PFSK-1 (cell line): ENCODE measurements around the gene CCER1.

ENCODE experiments used
- FOXP2 ChIP-seq: optimal IDR thresholded peaks from 2 replicates; pipeline ENCODE3; 2011; ENCODE audit warnings: borderline replicate concordance, control low read depth, inconsistent platforms; ENCODE audit not compliant: insufficient read depth; ENCODE audit errors: extremely low read length, extremely low read depth
- POLR2AphosphoS5 ChIP-seq: IDR thresholded peaks from 2 replicates; pipeline ENCODE4 v1.6.1; 2012; ENCODE audit warnings: low read depth, mild to moderate bottlenecking, control low read depth, low read length, moderate library complexity
- SIN3A ChIP-seq: IDR thresholded peaks from 2 replicates; pipeline ENCODE4 v1.6.1; 2012; ENCODE audit warnings: mild to moderate bottlenecking, low read length, moderate library complexity, borderline replicate concordance; ENCODE audit not compliant: insufficient read depth
- TAF1 ChIP-seq: IDR thresholded peaks from 2 replicates; pipeline ENCODE4 v1.6.1; 2012; ENCODE audit warnings: low read length, control low read depth, borderline replicate concordance; ENCODE audit not compliant: insufficient read depth
- TF ChIP-seq, protein P1 (sequence below), 2 experiments: IDR thresholded peaks; 2 replicates each; pipeline versions ENCODE4 v1.6.1 to v1.8.0; 2011 to 2012; ENCODE audit warnings: low read depth in 2 of 2, low read length in 2 of 2, control low read depth in 1 of 2, inconsistent platforms in 1 of 2, mild to moderate bottlenecking in 1 of 2, moderate library complexity in 1 of 2; ENCODE audit not compliant: insufficient read depth in 1 of 2

Gene CCER1

GRCh38 chr12:90939382-90939781, 15.6 kb downstream of the CCER1 start:
- TF ChIP-seq POLR2AphosphoS5 (no peak), TAF1 (no peak), SIN3A (no peak), FOXP2 (no peak)
- TF ChIP-seq, protein P1, sequence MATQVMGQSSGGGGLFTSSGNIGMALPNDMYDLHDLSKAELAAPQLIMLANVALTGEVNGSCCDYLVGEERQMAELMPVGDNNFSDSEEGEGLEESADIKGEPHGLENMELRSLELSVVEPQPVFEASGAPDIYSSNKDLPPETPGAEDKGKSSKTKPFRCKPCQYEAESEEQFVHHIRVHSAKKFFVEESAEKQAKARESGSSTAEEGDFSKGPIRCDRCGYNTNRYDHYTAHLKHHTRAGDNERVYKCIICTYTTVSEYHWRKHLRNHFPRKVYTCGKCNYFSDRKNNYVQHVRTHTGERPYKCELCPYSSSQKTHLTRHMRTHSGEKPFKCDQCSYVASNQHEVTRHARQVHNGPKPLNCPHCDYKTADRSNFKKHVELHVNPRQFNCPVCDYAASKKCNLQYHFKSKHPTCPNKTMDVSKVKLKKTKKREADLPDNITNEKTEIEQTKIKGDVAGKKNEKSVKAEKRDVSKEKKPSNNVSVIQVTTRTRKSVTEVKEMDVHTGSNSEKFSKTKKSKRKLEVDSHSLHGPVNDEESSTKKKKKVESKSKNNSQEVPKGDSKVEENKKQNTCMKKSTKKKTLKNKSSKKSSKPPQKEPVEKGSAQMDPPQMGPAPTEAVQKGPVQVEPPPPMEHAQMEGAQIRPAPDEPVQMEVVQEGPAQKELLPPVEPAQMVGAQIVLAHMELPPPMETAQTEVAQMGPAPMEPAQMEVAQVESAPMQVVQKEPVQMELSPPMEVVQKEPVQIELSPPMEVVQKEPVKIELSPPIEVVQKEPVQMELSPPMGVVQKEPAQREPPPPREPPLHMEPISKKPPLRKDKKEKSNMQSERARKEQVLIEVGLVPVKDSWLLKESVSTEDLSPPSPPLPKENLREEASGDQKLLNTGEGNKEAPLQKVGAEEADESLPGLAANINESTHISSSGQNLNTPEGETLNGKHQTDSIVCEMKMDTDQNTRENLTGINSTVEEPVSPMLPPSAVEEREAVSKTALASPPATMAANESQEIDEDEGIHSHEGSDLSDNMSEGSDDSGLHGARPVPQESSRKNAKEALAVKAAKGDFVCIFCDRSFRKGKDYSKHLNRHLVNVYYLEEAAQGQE (IDR thresholded peaks at IDR 0.05; ENCODE audit: insufficient read depth in 1 of 2, low read depth in 2 of 2, low read length in 2 of 2): no peak

- TF ChIP-seq TAF1 (no peak), FOXP2 (no peak), POLR2AphosphoS5 (no peak), SIN3A (no peak)
- TF ChIP-seq, protein P1 (IDR thresholded peaks at IDR 0.05; ENCODE audit: insufficient read depth in 1 of 2, low read depth in 2 of 2, low read length in 2 of 2): no peak
These were observed 16.5 kb downstream of the CCER1 start for GRCh38 chr12:90938451-90938850.

DNA sequence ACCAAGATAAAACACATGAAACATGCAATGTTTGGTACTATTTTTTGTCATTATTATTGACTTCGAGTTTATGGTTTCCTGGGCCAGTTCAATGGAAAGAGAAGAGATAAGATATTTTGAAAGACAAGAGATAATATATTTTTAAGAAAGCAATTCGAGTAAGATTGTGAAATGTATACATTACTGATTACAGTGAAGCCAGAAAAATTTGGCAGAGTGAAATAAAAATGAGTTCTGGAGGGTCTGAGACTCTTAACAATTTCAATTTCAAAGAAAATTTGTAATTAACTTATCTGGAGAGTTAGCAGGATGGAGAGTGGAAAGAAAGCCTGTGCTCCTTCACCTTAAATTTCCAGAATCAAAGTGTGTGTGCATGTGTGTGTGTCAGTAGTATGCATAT, 17.3 kb downstream of the CCER1 start:
- no peak for TF ChIP-seq TAF1
- TF ChIP-seq, protein P1 (IDR thresholded peaks at IDR 0.05; ENCODE audit: insufficient read depth in 1 of 2, low read depth in 2 of 2, low read length in 2 of 2): no peak
- TF ChIP-seq FOXP2: no peak
- no peak for TF ChIP-seq POLR2AphosphoS5
- no peak for TF ChIP-seq SIN3A

- TF ChIP-seq, protein P1 (IDR thresholded peaks at IDR 0.05; ENCODE audit: insufficient read depth in 1 of 2, low read depth in 2 of 2, low read length in 2 of 2): no peak
- TF ChIP-seq POLR2AphosphoS5 (no peak), FOXP2 (no peak), SIN3A (no peak), TAF1 (no peak)
These were observed 18.6 kb downstream of the CCER1 start for GRCh38 chr12:90936230-90937005.

DNA sequence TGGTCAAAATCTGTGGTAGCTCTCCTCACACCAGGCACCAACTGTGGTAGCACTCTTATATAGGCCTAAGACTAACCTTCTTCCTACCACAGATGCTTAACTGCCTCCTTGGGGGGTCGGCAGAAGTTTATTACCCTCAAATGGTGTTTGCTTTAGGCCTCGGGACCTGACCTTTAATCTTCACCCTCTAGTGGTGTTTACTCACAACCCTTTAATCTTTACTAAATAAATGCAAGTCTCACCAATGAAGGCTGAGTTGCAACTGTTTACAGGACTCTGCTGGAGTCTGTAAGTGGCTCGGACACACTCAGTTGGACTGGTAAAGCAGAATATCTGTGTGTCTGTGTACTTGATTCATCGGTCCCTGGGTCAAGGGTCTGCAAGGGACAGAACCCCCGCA, 29.4 kb downstream of the CCER1 start:
- no peak for TF ChIP-seq SIN3A
- TF ChIP-seq FOXP2: no peak
- TF ChIP-seq TAF1: no peak
- TF ChIP-seq, protein P1 (IDR thresholded peaks at IDR 0.05; ENCODE audit: insufficient read depth in 1 of 2, low read depth in 2 of 2, low read length in 2 of 2): no peak
- TF ChIP-seq POLR2AphosphoS5: no peak
